Nephron progenitor cell (in vitro differentiated cells): ENCODE results near the gene PPARA.
A peak's percentile ranks its signal among the peaks of the same experiment; 100 is the strongest.
"Not testable (repeated sequence)": the region's sequence is repeated elsewhere in the genome, so short reads cannot be mapped to it uniquely, and the experiment has no call there.

Source experiments
- DNase-seq: peaks from one replicate; pipeline ENCODE4 v3.0.0; 2021
- H3K27ac Mint-ChIP-seq: 2 replicates; pipeline ENCODE4 v1.8.0; 2021; ENCODE audit warnings: mild to moderate bottlenecking, moderate library complexity, mixed read lengths
- H3K27me3 Mint-ChIP-seq: 2 replicates; pipeline ENCODE4 v1.8.0; 2021; ENCODE audit warnings: mild to moderate bottlenecking, low read depth, mixed read lengths; ENCODE audit not compliant: poor library complexity
- H3K36me3 Mint-ChIP-seq: 2 replicates; pipeline ENCODE4 v1.8.0; 2021; ENCODE audit warnings: low read depth, mixed read lengths
- H3K4me1 Mint-ChIP-seq: 2 replicates; pipeline ENCODE4 v1.8.0; 2021; ENCODE audit warnings: mixed read lengths
- H3K4me3 Mint-ChIP-seq: 2 replicates; pipeline ENCODE4 v1.8.0; 2021; ENCODE audit warnings: mild to moderate bottlenecking, moderate library complexity, mixed read lengths
- H3K9me3 Mint-ChIP-seq: 2 replicates; pipeline ENCODE4 v1.8.0; 2021; ENCODE audit warnings: mild to moderate bottlenecking, moderate library complexity, mixed read lengths
- CTCF ChIP-seq: fragments of 200-600 bp; sonication (generic); IDR thresholded peaks from 2 replicates; pipeline ENCODE4 v1.5.0; 2021; ENCODE audit warnings: antibody characterized with exemption

Gene PPARA

GRCh38 chr22:46127556-46127955 is 22.8 kb upstream of the PPARA start:
- no peak overlapping the region for H3K4me3 Mint-ChIP-seq
- no peak for TF ChIP-seq CTCF
- no peak for DNase-seq
- peaks cover 15% of the 10 kb centered on the region for H3K4me1 Mint-ChIP-seq
- no peaks in the 10 kb centered on the region for H3K36me3 Mint-ChIP-seq
- H3K9me3 Mint-ChIP-seq: no peaks in the 10 kb centered on the region
- H3K27ac Mint-ChIP-seq: no peak overlapping the region
- peaks cover 4% of the 10 kb centered on the region for H3K27me3 Mint-ChIP-seq

- no peak overlapping the region for H3K27ac Mint-ChIP-seq
- H3K4me1 Mint-ChIP-seq: peaks cover 15% of the 10 kb centered on the region
- H3K27me3 Mint-ChIP-seq: peaks cover 6% of the 10 kb centered on the region
- H3K9me3 Mint-ChIP-seq: no peaks in the 10 kb centered on the region
- no peak for DNase-seq
- no peaks in the 10 kb centered on the region for H3K36me3 Mint-ChIP-seq
- no peak overlapping the region for H3K4me3 Mint-ChIP-seq
- TF ChIP-seq CTCF: no peak
Observed at GRCh38 chr22:46128606-46129005, 21.7 kb upstream of the PPARA start.

GRCh38 chr22:46129390-46130041 is 20.8 kb upstream of the PPARA start:
- no peak for TF ChIP-seq CTCF
- H3K4me3 Mint-ChIP-seq: no peak overlapping the region
- H3K9me3 Mint-ChIP-seq: no peaks in the 10 kb centered on the region
- no peak for DNase-seq
- H3K4me1 Mint-ChIP-seq: peaks cover 14% of the 10 kb centered on the region
- peaks cover 6% of the 10 kb centered on the region for H3K27me3 Mint-ChIP-seq
- H3K36me3 Mint-ChIP-seq: no peaks in the 10 kb centered on the region
- peak overlapping the region; percentile 72 for H3K27ac Mint-ChIP-seq

- Mint-ChIP-seq H3K9me3 (no peaks in the 10 kb centered on the region), H3K27me3 (peaks cover 6% of the 10 kb centered on the region), H3K36me3 (no peaks in the 10 kb centered on the region), H3K4me1 (peaks cover 23% of the 10 kb centered on the region), H3K4me3 (no peak overlapping the region), H3K27ac (no peak overlapping the region)
- TF ChIP-seq CTCF: peak; percentile 40
- no peak for DNase-seq
Observed at GRCh38 chr22:46131151-46131587, 19.2 kb upstream of the PPARA start.

- not testable (repeated sequence) for H3K27me3 Mint-ChIP-seq, H3K36me3 Mint-ChIP-seq, DNase-seq, H3K4me3 Mint-ChIP-seq, H3K9me3 Mint-ChIP-seq
- Mint-ChIP-seq H3K4me1 (peaks cover 33% of the 10 kb centered on the region), H3K27ac (peak overlapping the region; percentile 61)
Observed at GRCh38 chr22:46132193-46132829, 18.0 kb upstream of the PPARA start.

- no peak for TF ChIP-seq CTCF
Observed at GRCh38 chr22:46132830-46133587, 17.3 kb upstream of the PPARA start.

More at GRCh38 chr22:46132830-46133587, 17.3 kb upstream of the PPARA start:
- H3K9me3 Mint-ChIP-seq: no peaks in the 10 kb centered on the region
- DNase-seq: no peak
- no peaks in the 10 kb centered on the region for H3K36me3 Mint-ChIP-seq
- peaks cover 6% of the 10 kb centered on the region for H3K27me3 Mint-ChIP-seq
- no peak overlapping the region for H3K4me3 Mint-ChIP-seq
- no peak overlapping the region for H3K27ac Mint-ChIP-seq
- peaks cover 40% of the 10 kb centered on the region for H3K4me1 Mint-ChIP-seq
